Panc1 (cell line): ENCODE measurements around the gene SUGCT. TPM values are rescaled to one million over a fixed set of nuclear protein-coding genes. Genes with fewer than 3 reads are reported as not detected.

Experiments
- ATAC-seq: fragments of 200-7000 bp; cut with Tn5 transposase; 2 replicates; pipeline ENCODE4 v1.9.1; 2020; ENCODE audit warnings: mild to moderate bottlenecking, moderate library complexity
- BruUV-seq: library from RNA; stranded (reverse); fragments of 400-500 nt; replicated peaks from 2 replicates; lab custom pipeline; 2021; lab: Mats Ljungman, UMichigan
- CTCF ChIA-PET: fragments of 300-600 bp; sonication (Branson Sonifier 250); formaldehyde crosslinking; loops from one replicate; lab custom pipeline; 2022; ENCODE audit warnings: antibody characterized with exemption; lab: Charles Lee
- POLR2A ChIA-PET: fragments of 300-600 bp; sonication (Branson Sonifier 250); formaldehyde crosslinking; loops from one replicate; lab custom pipeline; 2022; ENCODE audit warnings: antibody characterized with exemption; lab: Charles Lee
- DNase-seq: peaks from one replicate; pipeline ENCODE4 v3.0.0-alpha.2; 2010; ENCODE audit warnings: low read depth, low spot score
- H3K27ac ChIP-seq: 2 replicates; pipeline ENCODE4 v1.5.1; 2011; ENCODE audit warnings: mild to moderate bottlenecking, low read length, inconsistent platforms
- H3K27me3 ChIP-seq: fragments of 200-500 bp; sonication (Bioruptor generic); 2 replicates; pipeline ENCODE4 v1.6.0; 2014; ENCODE audit warnings: low read length, inconsistent platforms; ENCODE audit not compliant: control insufficient read depth, insufficient read depth
- H3K36me3 ChIP-seq: fragments of 200-500 bp; sonication (Bioruptor generic); 2 replicates; pipeline ENCODE4 v1.5.1; 2014; ENCODE audit warnings: inconsistent platforms, mild to moderate bottlenecking, low read length, moderate library complexity; ENCODE audit not compliant: control insufficient read depth, insufficient read depth
- H3K4me1 ChIP-seq: 2 replicates; pipeline ENCODE4 v1.5.1; 2011; ENCODE audit warnings: inconsistent platforms, mild to moderate bottlenecking, low read length, moderate library complexity; ENCODE audit not compliant: control insufficient read depth, insufficient read depth
- H3K4me3 ChIP-seq, 2 experiments: 2 replicates each; pipeline ENCODE4 v1.5.1; 2011 to 2012; ENCODE audit warnings: low read depth in 2 of 2, low read length in 2 of 2, mild to moderate bottlenecking in 2 of 2, inconsistent platforms in 1 of 2, moderate library complexity in 1 of 2
- H3K9me3 ChIP-seq: fragments of 200-500 bp; sonication (Bioruptor generic); 2 replicates; pipeline ENCODE4 v1.5.1; 2014; ENCODE audit warnings: low read depth, mild to moderate bottlenecking, inconsistent platforms, low read length, moderate library complexity; ENCODE audit not compliant: control insufficient read depth, insufficient read depth
- POLR2AphosphoS5 ChIP-seq: IDR thresholded peaks from 2 replicates; pipeline ENCODE4 v1.6.1; 2012; ENCODE audit warnings: mild to moderate bottlenecking, low read depth, low read length, moderate library complexity
- SIN3A ChIP-seq: IDR thresholded peaks from 2 replicates; pipeline ENCODE4 v1.6.1; 2012; ENCODE audit warnings: low read depth, mild to moderate bottlenecking, low read length, moderate library complexity, borderline replicate concordance; ENCODE audit not compliant: insufficient read depth
- TCF7L2 ChIP-seq: IDR thresholded peaks from 2 replicates; pipeline ENCODE4 v1.6.1; 2011; ENCODE audit warnings: mild to moderate bottlenecking, low read depth, low read length, inconsistent platforms
- in situ Hi-C: cut with HindIII; loops from 2 replicates; pipeline ENCODE4 v1.10.0; 2016; ENCODE audit warnings: low sequenced_read_pairs, low pct_unique_long_range_greater_than_20kb
- intact Hi-C: fragments of 100-400 bp; cut with micrococcal nuclease; formaldehyde crosslinking; loops from one replicate; pipeline ENCODE4 v1.10.0; 2022; ENCODE audit not compliant: unreplicated experiment
- total RNA-seq: library from RNA; stranded (reverse); gene quantifications from one replicate; pipeline ENCODE4 v1.2.1, GENCODE V29; 2021; ENCODE audit not compliant: unreplicated experiment
- TF ChIP-seq, protein P1 (sequence below), 2 experiments: IDR thresholded peaks; 2 replicates each; pipeline ENCODE4 v1.6.1; 2011 to 2012; ENCODE audit warnings: low read depth in 2 of 2, control low read depth in 1 of 2, low read length in 1 of 2, mild to moderate bottlenecking in 1 of 2, moderate library complexity in 1 of 2; ENCODE audit not compliant: insufficient read depth in 1 of 2
- TF ChIP-seq, protein P2 (sequence below): fragments of 450-650 bp; IDR thresholded peaks from 2 replicates; pipeline ENCODE4 v1.5.1; 2017; ENCODE audit warnings: mild to moderate bottlenecking

SUGCT gene
- total RNA-seq, 1 experiment from 2014 or later: 3.1 TPM

DNA sequence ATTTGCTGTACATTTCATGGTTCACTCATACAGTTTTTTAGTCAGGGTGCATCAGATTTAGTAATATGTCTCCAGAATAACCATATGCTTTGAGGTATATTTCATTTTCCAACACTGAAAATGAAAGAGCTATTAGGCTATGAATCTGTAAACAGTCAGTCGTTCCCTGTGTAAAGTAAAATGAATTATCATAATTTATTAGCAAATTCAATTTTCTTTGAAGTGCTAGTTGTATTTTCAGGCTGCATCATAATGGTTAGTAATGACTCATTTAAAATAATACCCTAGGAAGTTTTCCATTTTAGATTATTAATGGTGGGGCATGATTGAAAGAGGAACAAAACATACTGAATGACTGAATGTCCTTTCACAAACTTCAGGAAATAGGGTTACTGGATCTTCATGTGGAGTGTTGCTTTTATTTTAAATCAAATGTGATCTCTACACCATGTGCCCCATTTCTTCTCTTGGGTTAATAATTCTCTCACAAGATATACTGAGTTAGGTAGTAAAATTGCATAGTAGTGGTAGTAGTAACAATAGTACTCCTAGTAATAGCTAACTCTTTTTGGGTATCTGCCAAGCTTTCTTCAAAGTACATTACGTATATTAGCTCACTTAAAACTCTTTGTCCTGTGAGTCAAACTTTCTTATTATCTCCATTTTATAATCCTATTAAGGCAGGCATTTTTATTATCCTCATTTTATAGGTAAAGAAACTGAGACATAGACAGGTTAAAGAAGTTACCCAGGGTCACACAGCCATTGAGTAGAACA lies 476.5 kb downstream of the SUGCT start:
- intact Hi-C loops (no loop called here), in situ Hi-C loops (no loop called here)
- Histone ChIP-seq H3K4me3 (no peak overlapping the region), H3K9me3 (no peaks in the 10 kb centered on the region), H3K27ac (no peak overlapping the region), H3K36me3 (no peaks in the 10 kb centered on the region), H3K4me1 (no peaks in the 10 kb centered on the region), H3K27me3 (no peaks in the 10 kb centered on the region)
- ChIA-PET POLR2A (no interaction called here), CTCF (interaction anchor here (0.6 kb wide), 1 partner anchor 11 kb away, joined by 4 read pairs; no protein-coding TSS in a partner anchor)
- ATAC-seq (no peak), DNase-seq (no peak)
- BruUV-seq: no TSS peak
- TF ChIP-seq, protein P1, sequence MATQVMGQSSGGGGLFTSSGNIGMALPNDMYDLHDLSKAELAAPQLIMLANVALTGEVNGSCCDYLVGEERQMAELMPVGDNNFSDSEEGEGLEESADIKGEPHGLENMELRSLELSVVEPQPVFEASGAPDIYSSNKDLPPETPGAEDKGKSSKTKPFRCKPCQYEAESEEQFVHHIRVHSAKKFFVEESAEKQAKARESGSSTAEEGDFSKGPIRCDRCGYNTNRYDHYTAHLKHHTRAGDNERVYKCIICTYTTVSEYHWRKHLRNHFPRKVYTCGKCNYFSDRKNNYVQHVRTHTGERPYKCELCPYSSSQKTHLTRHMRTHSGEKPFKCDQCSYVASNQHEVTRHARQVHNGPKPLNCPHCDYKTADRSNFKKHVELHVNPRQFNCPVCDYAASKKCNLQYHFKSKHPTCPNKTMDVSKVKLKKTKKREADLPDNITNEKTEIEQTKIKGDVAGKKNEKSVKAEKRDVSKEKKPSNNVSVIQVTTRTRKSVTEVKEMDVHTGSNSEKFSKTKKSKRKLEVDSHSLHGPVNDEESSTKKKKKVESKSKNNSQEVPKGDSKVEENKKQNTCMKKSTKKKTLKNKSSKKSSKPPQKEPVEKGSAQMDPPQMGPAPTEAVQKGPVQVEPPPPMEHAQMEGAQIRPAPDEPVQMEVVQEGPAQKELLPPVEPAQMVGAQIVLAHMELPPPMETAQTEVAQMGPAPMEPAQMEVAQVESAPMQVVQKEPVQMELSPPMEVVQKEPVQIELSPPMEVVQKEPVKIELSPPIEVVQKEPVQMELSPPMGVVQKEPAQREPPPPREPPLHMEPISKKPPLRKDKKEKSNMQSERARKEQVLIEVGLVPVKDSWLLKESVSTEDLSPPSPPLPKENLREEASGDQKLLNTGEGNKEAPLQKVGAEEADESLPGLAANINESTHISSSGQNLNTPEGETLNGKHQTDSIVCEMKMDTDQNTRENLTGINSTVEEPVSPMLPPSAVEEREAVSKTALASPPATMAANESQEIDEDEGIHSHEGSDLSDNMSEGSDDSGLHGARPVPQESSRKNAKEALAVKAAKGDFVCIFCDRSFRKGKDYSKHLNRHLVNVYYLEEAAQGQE (IDR thresholded peaks at IDR 0.05; ENCODE audit: insufficient read depth in 1 of 2, low read depth in 2 of 2, low read length in 1 of 2): no peak
- TF ChIP-seq, protein P2, sequence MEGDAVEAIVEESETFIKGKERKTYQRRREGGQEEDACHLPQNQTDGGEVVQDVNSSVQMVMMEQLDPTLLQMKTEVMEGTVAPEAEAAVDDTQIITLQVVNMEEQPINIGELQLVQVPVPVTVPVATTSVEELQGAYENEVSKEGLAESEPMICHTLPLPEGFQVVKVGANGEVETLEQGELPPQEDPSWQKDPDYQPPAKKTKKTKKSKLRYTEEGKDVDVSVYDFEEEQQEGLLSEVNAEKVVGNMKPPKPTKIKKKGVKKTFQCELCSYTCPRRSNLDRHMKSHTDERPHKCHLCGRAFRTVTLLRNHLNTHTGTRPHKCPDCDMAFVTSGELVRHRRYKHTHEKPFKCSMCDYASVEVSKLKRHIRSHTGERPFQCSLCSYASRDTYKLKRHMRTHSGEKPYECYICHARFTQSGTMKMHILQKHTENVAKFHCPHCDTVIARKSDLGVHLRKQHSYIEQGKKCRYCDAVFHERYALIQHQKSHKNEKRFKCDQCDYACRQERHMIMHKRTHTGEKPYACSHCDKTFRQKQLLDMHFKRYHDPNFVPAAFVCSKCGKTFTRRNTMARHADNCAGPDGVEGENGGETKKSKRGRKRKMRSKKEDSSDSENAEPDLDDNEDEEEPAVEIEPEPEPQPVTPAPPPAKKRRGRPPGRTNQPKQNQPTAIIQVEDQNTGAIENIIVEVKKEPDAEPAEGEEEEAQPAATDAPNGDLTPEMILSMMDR: no peak
- TF ChIP-seq SIN3A (no peak), TCF7L2 (no peak), POLR2AphosphoS5 (no peak)

DNA sequence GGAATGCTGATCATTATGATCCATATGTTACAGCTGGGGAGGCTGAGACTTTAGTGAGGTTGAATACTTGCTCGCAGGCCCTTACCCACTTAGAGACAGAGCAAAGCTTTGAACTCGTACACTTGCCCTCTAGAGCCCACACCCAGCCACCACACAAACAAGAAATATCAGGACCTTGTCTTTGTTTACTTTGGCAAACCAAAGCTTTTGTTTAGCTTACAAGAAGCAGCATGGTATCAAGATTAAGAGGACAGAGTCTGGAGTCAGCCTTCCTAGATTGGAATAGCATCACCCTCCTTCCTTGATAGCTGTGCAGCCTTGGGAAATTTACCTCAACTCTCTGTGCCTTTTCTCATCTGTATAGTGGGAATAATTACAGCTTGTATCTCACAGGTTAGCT lies 477.5 kb downstream of the SUGCT start:
- ChIA-PET POLR2A (no interaction called here), CTCF (interaction anchor here (0.6 kb wide), 1 partner anchor 10 kb away, joined by 4 read pairs; no protein-coding TSS in a partner anchor)
- H3K4me3 ChIP-seq: no peak overlapping the region
- in situ Hi-C loops: no loop called here
- BruUV-seq: no TSS peak
- no peaks in the 10 kb centered on the region for H3K36me3 ChIP-seq
- no peak for DNase-seq
- TF ChIP-seq, protein P2: no peak
- TF ChIP-seq, protein P1 (IDR thresholded peaks at IDR 0.05; ENCODE audit: insufficient read depth in 1 of 2, low read depth in 2 of 2, low read length in 1 of 2): no peak
- TF ChIP-seq POLR2AphosphoS5 (no peak), SIN3A (no peak), TCF7L2 (no peak)
- H3K4me1 ChIP-seq: no peaks in the 10 kb centered on the region
- no peaks in the 10 kb centered on the region for H3K27me3 ChIP-seq
- no peak for ATAC-seq
- no peaks in the 10 kb centered on the region for H3K9me3 ChIP-seq
- H3K27ac ChIP-seq: no peak overlapping the region
- intact Hi-C loops: no loop called here
